Measurements from ENCODE around the gene AHCY. TPM values are rescaled to one million over a fixed set of nuclear protein-coding genes. Genes with fewer than 3 reads are reported as not detected.
"Not testable (repeated sequence)": the region's sequence is repeated elsewhere in the genome, so short reads cannot be mapped to it uniquely, and the experiment has no call there.

The AHCY gene
- 100 to 1,000 TPM; 113 to 147 TPM for polyA plus RNA-seq

DNA sequence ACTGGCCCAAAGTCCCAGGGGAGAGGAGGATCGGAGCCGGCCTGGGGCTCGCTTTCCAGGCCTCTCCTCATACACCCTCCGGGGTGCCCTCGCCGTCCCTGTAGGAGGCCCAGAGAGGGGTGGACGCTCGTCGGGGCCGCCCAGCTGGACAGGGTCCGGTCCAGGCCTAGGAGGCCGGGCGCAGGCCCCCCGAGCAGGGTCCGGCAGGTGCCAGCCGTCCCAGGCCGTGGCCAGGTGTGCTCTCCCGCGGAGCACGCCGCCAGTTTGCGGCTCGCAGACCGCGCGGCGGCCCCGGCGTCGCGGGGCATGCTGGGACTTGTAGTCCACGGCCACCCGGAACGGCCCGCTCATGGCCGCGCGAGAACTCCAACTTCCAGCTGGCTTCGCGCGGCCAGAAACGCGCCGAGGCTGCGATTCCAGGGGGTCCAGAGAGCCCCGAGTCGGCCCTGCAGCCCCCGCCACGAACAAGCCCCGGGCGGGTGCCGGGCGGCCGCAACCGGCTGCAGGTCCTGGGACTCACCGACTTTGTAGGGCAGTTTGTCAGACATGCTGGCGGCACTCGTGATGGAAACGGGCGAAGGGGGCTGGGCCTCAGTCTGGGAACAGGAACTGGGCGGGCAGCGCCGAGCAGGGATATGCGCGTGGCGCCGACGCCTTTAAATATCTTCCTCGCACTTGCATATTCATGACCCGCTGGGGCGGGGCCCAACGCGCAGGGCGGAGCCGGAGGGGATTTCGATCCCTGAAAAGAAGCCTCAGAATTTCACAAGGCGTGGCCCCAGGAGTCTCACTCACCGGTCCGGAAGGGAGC is at the start of gene AHCY:
Gene AHCY (minus strand): TSS at position 633 of the 811 bp plus-strand sequence. CDS start 85 bp downstream, at position 548.
- H3K27me3 ChIP-seq (ENCODE audit: control insufficient read depth in 1 of 2, insufficient read depth in 2 of 2, low read length in 2 of 2): no peaks in the 10 kb centered on the region
- H3K36me3 ChIP-seq (ENCODE audit: control insufficient read depth in 2 of 2, insufficient read depth in 2 of 2, low read length in 1 of 2): no peaks in the 10 kb centered on the region
- H3K4me1 ChIP-seq (ENCODE audit: control insufficient read depth in 2 of 2, insufficient read depth in 2 of 2, low read length in 1 of 2): peaks cover 3 to 14% of the 10 kb centered on the region in 2 donors
- H3K9me3 ChIP-seq (ENCODE audit: control insufficient read depth in 2 of 2, insufficient read depth in 1 of 2, low read depth in 1 of 2, low read length in 1 of 2): no peaks in the 10 kb centered on the region
- H3K4me3 ChIP-seq (ENCODE audit: low read depth in 1 of 2, low read length in 2 of 2): peak within 1 kb of the TSS; percentile 86 to 92
- peak within 1 kb of the TSS; percentile 97 to 98 for H3K27ac ChIP-seq (ENCODE audit: low read depth in 2 of 2, low read length in 1 of 2)
- 0% methylated on average over 78 to 79 of the region's 79 CpGs for WGBS, 2 donors

DNA sequence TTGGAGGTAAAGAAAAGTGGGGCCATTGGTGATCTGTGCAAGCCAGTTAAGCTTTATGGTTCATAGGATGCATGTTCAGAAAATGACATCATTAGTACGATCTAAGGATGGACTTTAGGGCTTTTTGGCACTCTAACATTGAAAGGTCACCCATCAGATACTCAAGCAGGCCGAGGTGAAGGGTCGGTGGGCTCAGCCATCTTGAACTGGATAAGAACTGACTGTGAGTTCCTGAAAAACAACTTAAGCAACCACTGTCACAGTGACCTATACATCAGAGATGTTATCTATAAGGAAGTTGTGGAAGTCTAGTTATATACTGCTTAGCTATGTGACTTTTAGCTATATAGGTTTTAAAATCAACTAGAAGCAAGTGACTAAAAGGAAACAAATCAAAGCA is 46.9 kb upstream of the AHCY start:
- H3K4me3 ChIP-seq (ENCODE audit: low read depth in 1 of 2, low read length in 2 of 2): no peak overlapping the region
- no peaks in the 10 kb centered on the region for H3K27me3 ChIP-seq (ENCODE audit: control insufficient read depth in 1 of 2, insufficient read depth in 2 of 2, low read length in 2 of 2)
- H3K9me3 ChIP-seq (ENCODE audit: control insufficient read depth in 2 of 2, insufficient read depth in 1 of 2, low read depth in 1 of 2, low read length in 1 of 2): no peaks in the 10 kb centered on the region
- no peaks in the 10 kb centered on the region for H3K4me1 ChIP-seq (ENCODE audit: control insufficient read depth in 2 of 2, insufficient read depth in 2 of 2, low read length in 1 of 2)
- peak overlapping the region in 1 of 2 donors; percentile 55 for H3K27ac ChIP-seq (ENCODE audit: low read depth in 2 of 2, low read length in 1 of 2)
- no peaks in the 10 kb centered on the region for H3K36me3 ChIP-seq (ENCODE audit: control insufficient read depth in 2 of 2, insufficient read depth in 2 of 2, low read length in 1 of 2)
- 56 to 73% methylated on average over 3 of the region's 3 CpGs for WGBS, 2 donors

DNA sequence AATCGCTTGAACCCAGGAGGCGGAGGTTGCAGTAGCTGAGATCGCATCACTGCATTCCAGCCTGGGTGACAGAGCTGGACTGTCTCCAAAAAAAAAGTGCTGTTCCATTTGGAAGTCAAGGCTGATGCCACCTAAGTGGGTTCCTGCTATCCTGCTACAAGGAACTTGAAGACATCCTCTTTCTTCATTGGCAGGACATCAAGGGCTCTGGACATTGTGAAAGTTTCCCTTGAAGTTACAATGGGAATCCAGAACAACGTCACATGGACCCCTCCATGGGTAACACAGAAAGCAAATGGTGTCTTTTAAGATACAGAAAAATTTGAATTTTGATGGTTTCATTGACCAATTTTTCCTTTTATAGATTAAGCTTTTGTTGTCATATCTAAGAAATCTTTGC is 44.4 kb upstream of the AHCY start:
- Histone ChIP-seq H3K9me3 (ENCODE audit: control insufficient read depth in 2 of 2, insufficient read depth in 1 of 2, low read depth in 1 of 2, low read length in 1 of 2) (no peaks in the 10 kb centered on the region), H3K4me3 (ENCODE audit: low read depth in 1 of 2, low read length in 2 of 2) (no peak overlapping the region), H3K27ac (ENCODE audit: low read depth in 2 of 2, low read length in 1 of 2) (no peak overlapping the region), H3K4me1 (ENCODE audit: control insufficient read depth in 2 of 2, insufficient read depth in 2 of 2, low read length in 1 of 2) (no peaks in the 10 kb centered on the region), H3K27me3 (ENCODE audit: control insufficient read depth in 1 of 2, insufficient read depth in 2 of 2, low read length in 2 of 2) (no peaks in the 10 kb centered on the region), H3K36me3 (ENCODE audit: control insufficient read depth in 2 of 2, insufficient read depth in 2 of 2, low read length in 1 of 2) (no peaks in the 10 kb centered on the region)
- 85 to 92% methylated on average over 4 of the region's 4 CpGs for WGBS, 2 donors

DNA sequence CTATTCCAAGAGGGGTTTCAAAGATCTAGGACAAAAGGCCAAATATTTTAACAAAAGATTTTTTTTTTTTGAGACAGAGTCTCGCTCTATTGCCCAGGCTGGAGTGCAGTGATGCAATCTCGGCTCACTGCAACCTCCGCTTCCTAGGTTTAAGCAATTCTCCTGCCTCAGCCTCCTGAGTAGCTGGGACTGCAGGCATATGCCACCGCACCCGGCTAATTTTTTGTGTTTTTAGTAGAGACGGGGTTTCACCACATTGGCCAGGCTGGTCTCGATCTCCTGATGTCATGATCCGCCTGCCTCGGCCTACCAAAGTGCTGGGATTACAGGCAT is 43.3 kb upstream of the AHCY start:
- WGBS, 2 donors: 95 to 98% methylated on average over 9 of the region's 9 CpGs
- H3K4me1 ChIP-seq (ENCODE audit: control insufficient read depth in 2 of 2, insufficient read depth in 2 of 2, low read length in 1 of 2); H3K27me3 ChIP-seq (ENCODE audit: control insufficient read depth in 1 of 2, insufficient read depth in 2 of 2, low read length in 2 of 2); H3K27ac ChIP-seq (ENCODE audit: low read depth in 2 of 2, low read length in 1 of 2); H3K9me3 ChIP-seq (ENCODE audit: control insufficient read depth in 2 of 2, insufficient read depth in 1 of 2, low read depth in 1 of 2, low read length in 1 of 2); H3K4me3 ChIP-seq (ENCODE audit: low read depth in 1 of 2, low read length in 2 of 2); H3K36me3 ChIP-seq (ENCODE audit: control insufficient read depth in 2 of 2, insufficient read depth in 2 of 2, low read length in 1 of 2): not testable (repeated sequence)

DNA sequence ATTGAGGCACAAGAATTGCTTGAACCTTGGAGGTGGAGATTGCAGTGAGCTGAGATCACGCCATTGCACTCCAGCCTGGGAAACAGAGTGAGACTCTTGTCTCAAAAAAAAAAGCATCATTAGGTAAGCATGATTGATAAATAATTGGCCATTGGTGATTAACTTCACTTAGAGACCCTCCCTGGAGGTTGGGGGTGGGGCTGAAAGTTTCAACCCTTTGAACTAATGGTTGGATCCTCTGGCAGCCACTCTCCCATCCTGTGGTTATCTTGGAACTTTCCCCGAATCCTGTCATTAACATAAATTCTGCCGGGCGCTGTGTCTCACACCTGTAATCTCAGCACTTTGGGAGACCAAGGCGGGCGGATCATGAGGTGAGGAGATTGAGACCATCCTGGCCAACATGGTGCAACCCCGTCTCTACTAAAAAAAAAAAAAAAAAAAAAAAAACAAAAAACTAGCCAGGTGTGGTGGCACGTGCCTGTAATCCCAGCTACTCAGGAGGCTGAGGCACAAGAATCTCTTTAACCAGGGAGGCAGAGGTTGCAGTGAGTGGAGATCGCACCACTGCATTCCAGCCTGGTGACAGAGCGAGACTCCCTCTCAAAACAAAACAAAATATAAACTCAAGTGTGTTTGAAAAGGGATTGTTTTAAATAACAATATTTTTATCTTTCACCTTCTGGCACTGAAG is 42.8 kb upstream of the AHCY start:
- not testable (repeated sequence) for H3K27ac ChIP-seq (ENCODE audit: low read depth in 2 of 2, low read length in 1 of 2); H3K4me3 ChIP-seq (ENCODE audit: low read depth in 1 of 2, low read length in 2 of 2); H3K4me1 ChIP-seq (ENCODE audit: control insufficient read depth in 2 of 2, insufficient read depth in 2 of 2, low read length in 1 of 2); H3K9me3 ChIP-seq (ENCODE audit: control insufficient read depth in 2 of 2, insufficient read depth in 1 of 2, low read depth in 1 of 2, low read length in 1 of 2); H3K36me3 ChIP-seq (ENCODE audit: control insufficient read depth in 2 of 2, insufficient read depth in 2 of 2, low read length in 1 of 2); H3K27me3 ChIP-seq (ENCODE audit: control insufficient read depth in 1 of 2, insufficient read depth in 2 of 2, low read length in 2 of 2)
- 85 to 87% methylated on average over 9 to 10 of the region's 10 CpGs for WGBS, 2 donors

DNA sequence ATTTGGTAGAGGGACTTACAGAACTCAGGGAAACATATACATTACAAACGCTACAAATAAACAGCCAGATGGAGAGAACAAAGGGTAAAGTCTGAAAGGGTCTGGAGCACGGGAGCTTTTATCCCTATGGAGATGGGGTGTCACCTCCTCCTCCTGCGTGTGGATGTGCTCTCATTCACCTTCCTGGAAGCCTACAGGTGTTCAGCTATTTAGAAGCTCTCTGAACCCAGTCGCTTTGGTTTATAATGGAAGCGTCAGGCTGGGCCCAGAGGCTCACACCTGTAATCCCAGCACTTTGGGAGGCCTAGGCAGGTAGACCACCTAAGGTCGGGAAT is 42.2 kb upstream of the AHCY start:
- no peaks in the 10 kb centered on the region for H3K9me3 ChIP-seq (ENCODE audit: control insufficient read depth in 2 of 2, insufficient read depth in 1 of 2, low read depth in 1 of 2, low read length in 1 of 2)

DNA sequence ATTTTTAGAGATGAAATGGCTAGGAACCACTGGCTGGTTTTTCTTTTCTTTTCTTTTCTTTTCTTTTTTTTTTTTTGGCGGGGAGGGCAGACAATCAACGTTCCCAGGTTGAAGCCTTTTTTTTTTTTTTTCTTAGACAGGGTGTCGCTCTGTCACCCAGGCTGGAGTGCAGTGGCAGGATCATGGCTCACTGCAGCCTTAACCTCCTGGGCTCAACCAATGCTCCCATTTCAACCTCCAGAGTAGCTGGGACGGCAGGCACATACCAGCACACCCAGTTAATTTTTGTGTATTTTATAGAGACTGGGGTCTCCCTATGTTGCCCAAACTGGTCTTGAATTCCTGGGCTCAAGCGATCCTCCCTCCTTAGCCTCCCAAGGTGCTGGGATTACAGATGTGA is 41.1 kb upstream of the AHCY start:
- no peak overlapping the region for H3K27ac ChIP-seq (ENCODE audit: low read depth in 2 of 2, low read length in 1 of 2)
- 76 to 86% methylated on average over 5 of the region's 5 CpGs for WGBS, 2 donors
- no peaks in the 10 kb centered on the region for H3K9me3 ChIP-seq (ENCODE audit: control insufficient read depth in 2 of 2, insufficient read depth in 1 of 2, low read depth in 1 of 2, low read length in 1 of 2)
- no peak overlapping the region for H3K4me3 ChIP-seq (ENCODE audit: low read depth in 1 of 2, low read length in 2 of 2)
- H3K27me3 ChIP-seq (ENCODE audit: control insufficient read depth in 1 of 2, insufficient read depth in 2 of 2, low read length in 2 of 2): no peaks in the 10 kb centered on the region
- no peaks in the 10 kb centered on the region for H3K36me3 ChIP-seq (ENCODE audit: control insufficient read depth in 2 of 2, insufficient read depth in 2 of 2, low read length in 1 of 2)
- no peaks in the 10 kb centered on the region for H3K4me1 ChIP-seq (ENCODE audit: control insufficient read depth in 2 of 2, insufficient read depth in 2 of 2, low read length in 1 of 2)

More for the DNA sequence above, 42.2 kb upstream of the AHCY start:
- Histone ChIP-seq H3K27me3 (ENCODE audit: control insufficient read depth in 1 of 2, insufficient read depth in 2 of 2, low read length in 2 of 2) (no peaks in the 10 kb centered on the region), H3K4me1 (ENCODE audit: control insufficient read depth in 2 of 2, insufficient read depth in 2 of 2, low read length in 1 of 2) (no peaks in the 10 kb centered on the region), H3K4me3 (ENCODE audit: low read depth in 1 of 2, low read length in 2 of 2) (no peak overlapping the region), H3K36me3 (ENCODE audit: control insufficient read depth in 2 of 2, insufficient read depth in 2 of 2, low read length in 1 of 2) (no peaks in the 10 kb centered on the region), H3K27ac (ENCODE audit: low read depth in 2 of 2, low read length in 1 of 2) (no peak overlapping the region)
- WGBS, 2 donors: 89% methylated on average over 6 of the region's 6 CpGs

DNA sequence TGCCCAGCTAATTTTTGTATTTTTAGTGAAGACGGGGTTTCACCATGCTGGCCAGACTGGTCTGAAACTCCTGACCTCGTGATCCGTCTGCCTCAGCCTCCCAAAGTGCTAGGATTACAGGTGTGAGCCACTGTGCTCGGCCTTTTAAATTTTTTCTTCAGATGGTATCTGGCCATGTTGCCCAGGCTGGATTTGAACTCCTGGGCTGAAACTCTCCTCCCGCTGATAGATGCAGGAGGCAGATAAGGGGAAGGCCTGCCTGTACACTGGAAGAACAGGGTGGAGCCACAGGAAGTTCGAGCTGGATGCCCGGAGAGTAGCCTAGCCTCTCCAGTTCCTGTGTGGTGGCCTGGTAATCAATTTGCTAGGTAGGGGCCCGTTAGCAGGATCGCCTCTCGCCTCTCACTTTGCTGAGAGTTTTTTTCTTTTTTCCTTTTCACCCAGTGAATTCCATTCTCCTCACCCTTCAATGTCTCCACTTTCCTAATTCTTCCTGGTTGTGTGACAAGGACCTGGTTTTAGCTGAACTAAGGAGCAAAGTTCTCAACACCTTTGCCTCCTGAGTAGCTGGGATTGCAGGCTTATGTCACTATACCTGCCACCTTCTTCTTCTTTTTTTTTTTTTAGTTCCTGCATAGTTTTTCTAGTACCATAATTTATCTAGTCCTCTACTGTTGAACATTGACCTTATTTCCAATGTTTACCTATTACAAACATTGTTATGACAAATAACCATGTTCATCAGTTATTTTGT is 40.5 kb upstream of the AHCY start:
- Histone ChIP-seq H3K36me3 (ENCODE audit: control insufficient read depth in 2 of 2, insufficient read depth in 2 of 2, low read length in 1 of 2) (no peaks in the 10 kb centered on the region), H3K27ac (ENCODE audit: low read depth in 2 of 2, low read length in 1 of 2) (no peak overlapping the region), H3K27me3 (ENCODE audit: control insufficient read depth in 1 of 2, insufficient read depth in 2 of 2, low read length in 2 of 2) (no peaks in the 10 kb centered on the region), H3K4me1 (ENCODE audit: control insufficient read depth in 2 of 2, insufficient read depth in 2 of 2, low read length in 1 of 2) (no peaks in the 10 kb centered on the region), H3K4me3 (ENCODE audit: low read depth in 1 of 2, low read length in 2 of 2) (no peak overlapping the region), H3K9me3 (ENCODE audit: control insufficient read depth in 2 of 2, insufficient read depth in 1 of 2, low read depth in 1 of 2, low read length in 1 of 2) (no peaks in the 10 kb centered on the region)
- 75 to 89% methylated on average over 10 of the region's 10 CpGs for WGBS, 2 donors

DNA sequence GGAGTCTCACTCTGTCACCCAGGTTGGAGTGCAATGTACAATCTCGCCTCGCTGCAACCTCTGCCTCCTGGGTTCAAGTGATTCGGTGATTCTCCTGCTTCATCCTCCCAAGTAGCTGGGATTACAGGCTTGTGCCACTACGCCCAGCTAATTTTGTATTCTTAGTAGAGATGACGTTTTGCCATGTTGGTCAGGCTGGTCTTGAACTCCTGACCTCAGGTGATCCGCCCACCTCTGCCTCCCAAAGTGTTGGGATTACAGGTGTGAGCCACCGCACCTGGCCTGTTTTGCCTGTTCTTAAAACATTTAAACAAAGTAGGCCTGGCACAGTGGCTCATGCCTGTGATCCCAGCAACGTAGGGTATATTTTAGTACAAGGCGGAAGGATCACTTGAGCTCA is 38.0 kb upstream of the AHCY start:
- WGBS, 2 donors: 87 to 94% methylated on average over 9 of the region's 9 CpGs
- H3K36me3 ChIP-seq (ENCODE audit: control insufficient read depth in 2 of 2, insufficient read depth in 2 of 2, low read length in 1 of 2); H3K4me1 ChIP-seq (ENCODE audit: control insufficient read depth in 2 of 2, insufficient read depth in 2 of 2, low read length in 1 of 2); H3K27ac ChIP-seq (ENCODE audit: low read depth in 2 of 2, low read length in 1 of 2); H3K27me3 ChIP-seq (ENCODE audit: control insufficient read depth in 1 of 2, insufficient read depth in 2 of 2, low read length in 2 of 2); H3K9me3 ChIP-seq (ENCODE audit: control insufficient read depth in 2 of 2, insufficient read depth in 1 of 2, low read depth in 1 of 2, low read length in 1 of 2); H3K4me3 ChIP-seq (ENCODE audit: low read depth in 1 of 2, low read length in 2 of 2): not testable (repeated sequence)
